ENCODE measurements around the gene DSCAM. TPM values are rescaled to one million over a fixed set of nuclear protein-coding genes. Genes with fewer than 3 reads are reported as not detected.
A peak's percentile ranks its signal among the peaks of the same experiment; 100 is the strongest.

DSCAM gene
- total and polyA plus RNA-seq, 2 donors (not counting 1 experiment from before 2014, with no cell fraction given), result under 0.01 to 0.01 TPM

GRCh38 chr21:40733024-40733397 lies 113.9 kb downstream of the DSCAM start:
- DNase-seq (ENCODE audit: low read depth in 2 of 2), result no peak
- Histone ChIP-seq H3K4me1 (ENCODE audit: control insufficient read depth, extremely low read depth, insufficient read depth, low read length) (no peaks in the 10 kb centered on the region), H3K36me3 (ENCODE audit: control insufficient read depth, insufficient read depth, low read length) (no peaks in the 10 kb centered on the region), H3K9me3 (ENCODE audit: control insufficient read depth, insufficient read depth, low read depth, low read length) (no peaks in the 10 kb centered on the region), H3K79me2 (ENCODE audit: control insufficient read depth, insufficient read depth, low read length) (no peaks in the 10 kb centered on the region), H4K20me1 (ENCODE audit: control insufficient read depth, extremely low read depth, insufficient read depth, low read length) (no peaks in the 10 kb centered on the region), H3K9ac (ENCODE audit: insufficient read depth, low read length) (no peak overlapping the region), H3K27ac (ENCODE audit: insufficient read depth, low read length) (no peak overlapping the region), H2AFZ (ENCODE audit: low read length) (no peak overlapping the region), H3K27me3 (ENCODE audit: control insufficient read depth, insufficient read depth, low read length) (no peaks in the 10 kb centered on the region), H3K4me2 (ENCODE audit: extremely low read depth, insufficient read depth, low read length) (no peak overlapping the region), H3K4me3 (replicated peaks in 1 of 4; ENCODE audit: control extremely low read depth in 1 of 4, insufficient read depth in 1 of 4, low read depth in 3 of 4, low read length in 4 of 4) (no peak overlapping the region)
- TF ChIP-seq CTCF (conservative IDR thresholded peaks at IDR 0.05 in 1 of 2, IDR thresholded peaks at IDR 0.05 in 1 of 2; ENCODE audit: low read depth in 1 of 2, low read length in 2 of 2), result no peak
- TF ChIP-seq EZH2 (IDR thresholded peaks at IDR 0.05; ENCODE audit: low read length, missing control alignments), result no peak

GRCh38 chr21:40732253-40733023 lies 114.5 kb downstream of the DSCAM start:
- peak in 1 of 2 donors; percentile 50 for DNase-seq (ENCODE audit: low read depth in 2 of 2)
- Histone ChIP-seq H3K27ac (ENCODE audit: insufficient read depth, low read length) (no peak overlapping the region), H3K9me3 (ENCODE audit: control insufficient read depth, insufficient read depth, low read depth, low read length) (no peaks in the 10 kb centered on the region), H3K79me2 (ENCODE audit: control insufficient read depth, insufficient read depth, low read length) (no peaks in the 10 kb centered on the region), H3K4me3 (replicated peaks in 1 of 4; ENCODE audit: control extremely low read depth in 1 of 4, insufficient read depth in 1 of 4, low read depth in 3 of 4, low read length in 4 of 4) (no peak overlapping the region), H4K20me1 (ENCODE audit: control insufficient read depth, extremely low read depth, insufficient read depth, low read length) (no peaks in the 10 kb centered on the region), H3K9ac (ENCODE audit: insufficient read depth, low read length) (no peak overlapping the region), H3K27me3 (ENCODE audit: control insufficient read depth, insufficient read depth, low read length) (no peaks in the 10 kb centered on the region), H3K4me1 (ENCODE audit: control insufficient read depth, extremely low read depth, insufficient read depth, low read length) (no peaks in the 10 kb centered on the region), H2AFZ (ENCODE audit: low read length) (no peak overlapping the region), H3K4me2 (ENCODE audit: extremely low read depth, insufficient read depth, low read length) (no peak overlapping the region), H3K36me3 (ENCODE audit: control insufficient read depth, insufficient read depth, low read length) (no peaks in the 10 kb centered on the region)
- TF ChIP-seq CTCF (conservative IDR thresholded peaks at IDR 0.05 in 1 of 2, IDR thresholded peaks at IDR 0.05 in 1 of 2; ENCODE audit: low read depth in 1 of 2, low read length in 2 of 2) (no peak), EZH2 (IDR thresholded peaks at IDR 0.05; ENCODE audit: low read length, missing control alignments) (no peak)

GRCh38 chr21:40731206-40731605 lies 115.8 kb downstream of the DSCAM start:
- DNase-seq (ENCODE audit: low read depth in 2 of 2), result no peak
- TF ChIP-seq EZH2 (IDR thresholded peaks at IDR 0.05; ENCODE audit: low read length, missing control alignments) (no peak), CTCF (conservative IDR thresholded peaks at IDR 0.05 in 1 of 2, IDR thresholded peaks at IDR 0.05 in 1 of 2; ENCODE audit: low read depth in 1 of 2, low read length in 2 of 2) (no peak)

More at GRCh38 chr21:40731206-40731605, 115.8 kb downstream of the DSCAM start:
- no peaks in the 10 kb centered on the region for H3K79me2 ChIP-seq (ENCODE audit: control insufficient read depth, insufficient read depth, low read length)
- no peaks in the 10 kb centered on the region for H3K27me3 ChIP-seq (ENCODE audit: control insufficient read depth, insufficient read depth, low read length)
- H3K4me1 ChIP-seq (ENCODE audit: control insufficient read depth, extremely low read depth, insufficient read depth, low read length), result no peaks in the 10 kb centered on the region
- H3K9ac ChIP-seq (ENCODE audit: insufficient read depth, low read length), result no peak overlapping the region
- H3K4me3 ChIP-seq (replicated peaks in 1 of 4; ENCODE audit: control extremely low read depth in 1 of 4, insufficient read depth in 1 of 4, low read depth in 3 of 4, low read length in 4 of 4), result no peak overlapping the region
- no peak overlapping the region for H3K27ac ChIP-seq (ENCODE audit: insufficient read depth, low read length)
- no peaks in the 10 kb centered on the region for H3K9me3 ChIP-seq (ENCODE audit: control insufficient read depth, insufficient read depth, low read depth, low read length)
- no peaks in the 10 kb centered on the region for H4K20me1 ChIP-seq (ENCODE audit: control insufficient read depth, extremely low read depth, insufficient read depth, low read length)
- no peak overlapping the region for H3K4me2 ChIP-seq (ENCODE audit: extremely low read depth, insufficient read depth, low read length)
- H3K36me3 ChIP-seq (ENCODE audit: control insufficient read depth, insufficient read depth, low read length), result no peaks in the 10 kb centered on the region
- no peak overlapping the region for H2AFZ ChIP-seq (ENCODE audit: low read length)
